Glomerular visceral epithelial cell (primary cell): ENCODE data around the gene TTC34.
A peak's percentile ranks its signal among the peaks of the same experiment; 100 is the strongest.
"Not testable (repeated sequence)": the region's sequence is repeated elsewhere in the genome, so short reads cannot be mapped to it uniquely, and the experiment has no call there.

Experiments
- DNase-seq: peaks from one replicate; pipeline ENCODE4 v3.0.0-alpha.2; 2016; ENCODE audit errors: extremely low spot score

Gene TTC34

DNA sequence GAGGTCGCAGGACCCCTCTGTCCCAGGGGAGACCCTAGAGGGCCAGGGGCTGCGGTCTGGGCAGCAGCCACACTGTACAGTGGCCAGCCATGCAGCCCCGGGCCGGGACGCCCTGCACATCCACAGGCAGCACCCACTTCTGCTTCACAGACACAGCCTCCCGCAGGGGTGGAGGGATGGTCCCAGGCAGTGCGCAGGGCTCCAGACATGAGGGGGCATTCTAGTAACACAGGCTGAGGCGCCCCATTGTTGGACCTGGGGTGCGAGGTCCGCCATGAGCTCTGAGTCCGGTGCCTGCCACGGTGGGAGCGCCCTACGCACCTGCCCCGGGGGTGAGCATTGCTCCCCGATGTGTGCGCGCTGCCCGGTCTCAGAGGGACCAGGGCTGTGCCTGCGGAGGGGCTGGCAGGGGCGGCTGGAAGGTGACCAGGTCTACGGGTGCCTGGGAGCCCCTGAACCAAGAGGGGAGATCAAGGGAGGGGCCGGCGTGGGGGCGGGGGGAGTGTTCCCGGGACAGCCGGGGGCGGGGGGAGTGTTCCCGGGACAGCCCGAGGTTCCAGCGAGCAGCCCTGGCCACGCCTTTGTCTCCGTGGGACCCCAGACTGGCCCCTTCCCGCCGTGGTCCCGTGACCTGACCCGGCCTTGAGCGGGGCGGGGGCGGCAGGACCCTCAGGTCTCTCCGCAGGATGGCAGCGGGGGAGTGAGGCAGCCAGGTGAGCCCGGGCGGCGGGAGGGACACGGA lies 173.1 kb downstream of the TTC34 start:
- no peak for DNase-seq

- no peak for DNase-seq
These were observed 173.7 kb downstream of the TTC34 start for GRCh38 chr1:2627746-2628145.

GRCh38 chr1:2625748-2626147 lies 175.7 kb downstream of the TTC34 start:
- not testable (repeated sequence) for DNase-seq

DNA sequence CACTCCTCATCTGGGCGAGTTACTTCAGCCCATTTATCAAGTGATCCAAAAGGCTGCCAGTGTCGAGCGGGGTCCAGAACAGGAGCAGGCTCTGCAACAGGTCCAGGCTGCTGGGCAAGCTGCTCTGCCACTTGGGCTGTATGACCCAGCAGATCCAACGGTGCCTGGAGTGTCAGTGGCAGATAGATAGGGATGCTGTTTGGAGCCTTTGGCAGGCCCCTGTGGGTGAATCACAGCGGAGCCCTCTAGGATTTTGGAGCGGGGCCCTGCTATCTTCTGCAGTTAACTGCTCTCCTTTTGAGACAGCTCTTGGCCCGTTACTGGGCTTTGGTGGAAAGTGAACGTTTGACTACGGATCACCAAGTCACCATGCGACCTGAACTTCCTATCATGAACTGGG lies 176.2 kb downstream of the TTC34 start:
- DNase-seq: no peak

DNA sequence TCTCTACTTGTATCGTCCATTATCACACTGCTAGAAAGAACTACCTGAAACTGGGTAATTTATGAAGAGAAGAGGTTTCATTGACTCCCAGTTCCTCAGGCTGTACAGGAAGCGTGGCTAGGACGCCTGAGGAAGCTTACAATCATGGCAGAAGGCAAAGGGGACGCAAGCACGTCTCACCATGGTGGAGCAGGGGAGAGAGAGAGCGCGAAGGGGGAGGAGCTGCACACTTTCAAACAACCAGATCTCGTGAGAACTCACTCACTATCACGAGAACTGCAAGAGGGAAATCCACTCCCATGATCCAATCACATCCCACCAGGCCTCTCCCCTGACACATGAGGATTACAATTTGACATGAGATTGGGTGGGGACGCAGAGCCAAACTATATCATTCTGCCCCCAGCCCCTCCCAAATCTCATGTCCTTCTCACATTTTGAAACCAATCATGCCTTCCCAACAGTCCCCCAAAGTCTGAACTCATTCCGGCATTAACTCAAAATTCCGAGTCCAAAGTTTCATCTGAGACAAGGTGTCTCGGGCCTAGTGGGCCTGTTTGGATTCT lies 176.7 kb downstream of the TTC34 start:
- DNase-seq: no peak

DNA sequence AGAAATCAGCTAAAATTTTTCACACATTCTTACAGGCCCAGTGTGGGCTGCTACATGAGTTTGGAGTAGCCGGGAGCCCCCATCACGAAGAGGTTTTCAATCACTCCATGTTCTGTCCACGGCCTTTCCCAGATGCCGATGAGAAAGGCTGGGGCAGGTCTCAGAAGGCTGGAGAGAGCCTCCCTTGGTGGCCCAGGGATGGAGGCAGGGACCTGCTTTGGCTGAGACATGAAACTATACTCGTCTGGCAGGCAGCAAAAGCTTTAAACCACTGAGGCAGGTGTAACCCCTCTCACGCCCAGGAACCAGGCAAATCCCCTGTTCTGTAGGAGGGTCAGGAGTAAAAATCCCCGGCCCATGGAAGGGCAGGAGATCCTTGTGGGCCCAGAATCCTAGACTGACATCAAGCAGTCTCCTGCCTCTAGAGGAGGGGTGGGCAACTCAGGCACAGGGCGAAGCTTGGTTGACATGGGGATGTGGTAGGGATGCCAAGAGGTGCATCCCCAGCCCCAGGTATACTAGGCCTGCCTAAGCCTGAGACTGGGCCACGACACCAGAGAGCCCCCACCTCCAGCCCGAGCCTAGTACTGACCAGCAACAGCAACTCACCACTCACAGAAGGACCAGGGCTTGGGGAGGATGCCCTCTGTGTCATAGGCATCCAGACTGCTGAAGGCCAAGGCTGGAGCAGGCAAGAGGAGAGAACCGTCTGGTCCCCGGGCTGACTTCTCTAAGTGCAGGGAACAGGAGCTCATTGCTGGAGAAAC lies 177.7 kb downstream of the TTC34 start:
- no peak for DNase-seq

DNA sequence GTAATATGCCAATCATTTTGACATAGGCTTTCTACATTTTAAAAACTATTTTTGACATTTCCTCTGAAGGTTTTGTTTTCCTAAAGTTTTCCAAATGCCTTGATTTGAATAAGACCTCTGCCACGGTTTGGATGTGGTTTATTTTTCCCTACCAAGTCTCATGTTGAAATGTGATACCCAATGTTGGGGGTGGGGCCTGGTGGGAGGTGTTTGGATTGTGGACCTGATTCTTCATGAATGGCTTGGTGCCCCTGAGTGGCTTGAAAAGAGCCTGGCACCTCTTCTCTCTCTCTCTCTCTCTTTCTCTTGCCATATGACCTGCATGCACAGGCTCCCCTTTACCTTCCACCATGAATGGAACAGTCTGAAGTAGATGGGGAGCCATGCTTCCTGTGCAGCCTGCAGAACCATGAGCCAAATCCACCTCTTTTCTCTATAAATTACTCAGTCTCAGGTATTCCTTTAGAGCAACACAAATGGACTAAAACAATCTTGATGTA lies 183.5 kb downstream of the TTC34 start:
- no peak for DNase-seq

GRCh38 chr1:2614145-2614544 lies 187.3 kb downstream of the TTC34 start:
- DNase-seq: no peak

DNA sequence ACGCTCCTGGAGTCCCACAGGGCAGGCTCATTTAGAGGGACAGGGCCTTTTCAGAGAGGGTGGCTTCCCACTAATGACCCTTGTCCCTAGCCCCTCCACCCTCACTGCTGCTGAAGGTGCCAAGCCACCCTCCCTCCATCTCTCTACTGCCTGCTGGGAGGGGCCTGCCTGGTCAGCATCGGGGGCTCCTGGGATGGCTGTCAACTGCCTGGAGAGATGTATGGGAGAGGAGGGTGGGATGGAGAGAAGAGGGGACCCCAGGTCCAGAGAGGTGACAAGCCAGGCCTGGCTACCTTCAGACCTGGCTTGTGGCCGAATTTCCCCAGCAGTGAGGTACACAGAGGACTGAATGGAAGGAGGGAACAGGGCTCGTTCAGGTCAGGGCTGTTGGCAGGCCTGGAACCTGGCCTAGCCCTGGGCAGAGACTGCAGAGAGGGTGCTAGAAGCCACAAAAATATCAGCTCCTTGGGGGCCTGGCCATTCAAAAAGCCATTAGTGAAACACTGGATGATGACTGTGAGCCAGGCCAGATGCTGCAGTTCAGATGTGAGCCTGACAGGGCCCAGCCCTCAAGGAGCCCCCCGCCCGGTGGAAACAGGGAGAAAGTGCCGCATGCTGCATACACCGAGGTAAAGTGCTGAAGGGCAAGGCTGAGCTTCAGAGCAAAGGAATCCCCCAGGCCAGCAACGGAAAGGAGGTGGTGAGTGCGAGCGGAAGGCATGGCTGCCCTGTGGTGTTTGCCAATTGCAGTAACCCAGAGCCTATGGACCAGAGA lies 188.7 kb downstream of the TTC34 start:
- no peak for DNase-seq

DNA sequence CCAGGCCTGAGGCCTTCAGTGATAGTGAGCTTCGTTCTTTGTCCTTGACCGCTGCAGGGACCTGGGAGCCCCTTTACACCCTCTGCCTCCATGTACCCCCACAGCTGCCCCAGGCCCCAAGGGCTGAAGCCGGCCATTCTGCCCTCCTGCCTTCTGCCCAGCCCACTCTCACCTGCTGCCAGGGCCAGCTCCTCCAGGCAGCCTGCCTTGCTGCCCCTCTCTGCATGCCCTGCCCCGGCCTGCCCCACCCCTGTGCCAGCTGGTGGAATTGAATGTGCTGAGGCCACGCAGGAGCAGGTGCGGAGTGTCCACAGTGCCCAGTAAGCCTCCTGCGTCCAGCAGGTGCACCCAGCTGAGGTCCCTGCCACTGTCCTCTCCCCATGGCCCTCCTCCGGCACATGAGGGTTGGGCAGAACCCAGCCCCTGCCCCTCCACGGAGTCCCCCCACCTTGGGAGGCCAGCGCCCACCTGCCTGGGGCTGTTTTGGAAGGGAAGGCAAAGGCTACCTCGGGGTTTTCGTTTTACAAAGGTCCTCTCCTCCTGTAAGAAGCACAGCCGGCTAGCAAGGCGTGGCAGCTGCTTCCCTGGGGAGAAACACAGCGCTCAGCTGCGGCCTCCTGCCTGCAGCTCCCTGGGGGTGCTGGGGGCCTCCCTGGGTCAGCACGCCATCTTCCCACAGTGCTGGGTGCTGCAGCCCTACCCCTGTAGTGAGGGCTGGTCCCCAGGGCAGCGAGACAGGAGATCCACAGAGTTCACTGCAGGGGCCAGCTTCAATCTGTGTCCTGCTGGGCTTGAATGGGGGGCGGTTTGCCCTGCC lies 189.7 kb downstream of the TTC34 start:
- no peak for DNase-seq

GRCh38 chr1:2611031-2611501 lies 190.4 kb downstream of the TTC34 start:
- no peak for DNase-seq

GRCh38 chr1:2610036-2610959 lies 191.2 kb downstream of the TTC34 start:
- peak; percentile 17 for DNase-seq

GRCh38 chr1:2609319-2610035 lies 192.0 kb downstream of the TTC34 start:
- no peak for DNase-seq

DNA sequence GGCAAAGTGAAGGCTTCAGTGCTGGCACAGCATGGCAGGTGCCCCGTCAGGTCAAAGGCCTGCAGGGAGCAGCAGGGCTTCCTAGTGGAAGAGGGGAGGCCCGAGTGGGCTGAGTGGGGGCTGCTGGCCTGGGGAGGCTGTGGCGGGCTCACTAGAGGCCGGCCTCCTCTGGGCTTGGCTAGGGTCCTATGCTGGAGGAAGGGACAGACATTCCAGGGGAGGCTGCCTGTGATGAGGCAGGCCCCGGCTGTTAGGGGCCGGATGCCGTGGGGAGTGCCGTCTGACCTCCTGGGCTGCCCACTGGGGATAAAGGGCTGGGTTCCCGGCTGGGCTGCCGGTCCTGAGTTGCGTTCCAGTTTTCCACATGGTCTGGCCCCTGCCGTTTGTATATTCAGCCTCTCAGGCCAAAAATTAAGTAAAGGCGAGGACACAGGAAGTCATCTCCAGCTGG lies 193.8 kb downstream of the TTC34 start:
- DNase-seq: no peak

DNA sequence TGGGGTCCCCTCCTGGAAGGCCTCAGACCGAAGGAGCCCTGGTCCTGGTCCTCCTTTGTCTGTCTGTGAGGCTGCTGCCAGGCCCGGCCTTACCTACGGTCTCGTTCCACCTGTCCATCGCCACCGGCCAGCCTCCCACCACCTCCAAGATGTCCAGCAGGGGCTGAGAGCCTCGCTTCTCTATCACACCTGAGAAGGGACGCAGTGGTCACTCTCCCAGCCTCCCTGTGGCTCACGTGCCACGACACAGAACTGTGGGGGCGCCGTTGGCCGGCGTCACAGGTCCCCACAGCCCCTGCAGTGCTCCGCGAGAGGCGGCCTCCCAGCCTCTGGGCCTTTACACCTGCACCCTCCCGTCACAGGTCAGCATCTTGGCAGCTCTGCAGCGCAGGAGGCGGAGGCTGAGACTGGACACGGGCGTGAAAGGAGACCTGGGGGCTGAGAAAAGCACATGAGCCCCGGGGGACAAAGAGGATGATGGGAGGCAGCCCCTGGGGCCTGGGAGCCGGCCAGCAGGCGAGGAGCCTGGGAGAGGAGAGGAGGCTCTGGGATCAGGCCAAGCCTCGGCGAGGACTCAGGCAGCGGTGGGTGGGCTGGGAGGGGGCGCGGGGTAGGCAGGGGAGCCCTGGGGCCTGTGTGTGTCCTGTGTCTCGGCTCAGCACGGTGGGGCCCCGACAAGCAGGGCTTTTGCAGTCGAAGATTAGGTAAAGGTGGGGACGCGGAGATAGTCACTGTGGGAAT lies 194.4 kb downstream of the TTC34 start:
- no peak for DNase-seq

DNA sequence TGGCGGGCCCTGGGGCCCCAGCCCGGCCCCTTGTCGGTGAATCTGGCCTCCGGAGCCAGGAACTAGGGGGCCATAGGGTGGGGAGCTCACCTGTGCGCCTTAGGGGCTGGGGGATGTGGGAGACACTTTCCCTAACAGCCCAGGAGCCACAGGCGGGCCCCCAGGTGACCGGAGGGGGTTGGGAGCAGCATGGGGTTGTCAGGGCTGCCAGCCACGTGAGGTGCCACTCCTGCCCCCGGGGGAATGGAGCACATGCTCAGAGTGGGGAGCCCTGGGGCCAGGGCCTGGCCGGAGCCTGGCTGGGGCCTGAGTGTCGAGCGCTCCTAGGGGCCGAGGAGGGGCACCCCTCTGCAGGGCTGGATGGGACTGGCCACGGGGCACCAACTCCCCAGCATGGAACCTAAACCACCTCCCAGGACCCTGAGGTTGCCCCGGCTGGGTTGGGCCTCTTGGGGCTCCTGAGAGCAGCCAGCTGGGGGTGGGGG lies 195.1 kb downstream of the TTC34 start:
- no peak for DNase-seq

- no peak for DNase-seq
These were observed 195.7 kb downstream of the TTC34 start for GRCh38 chr1:2605509-2606395.
